Dermis blood vessel endothelial cell (primary cell): ENCODE data around the gene C3. TPM values are rescaled to one million over a fixed set of nuclear protein-coding genes. Genes with fewer than 3 reads are reported as not detected.
A peak's percentile ranks its signal among the peaks of the same experiment; 100 is the strongest.

Experiments used
- DNase-seq: peaks from one replicate; pipeline ENCODE4 v3.0.0; 2010
- total RNA-seq: library from RNA; depleted of rRNA; stranded (reverse); fragments of >200 nt; gene quantifications from 2 replicates; pipeline ENCODE4 v1.2.3, GENCODE V29; 2014

C3 gene
- total RNA-seq, 1 donor from 2014 or later, result 33.5 TPM

DNA sequence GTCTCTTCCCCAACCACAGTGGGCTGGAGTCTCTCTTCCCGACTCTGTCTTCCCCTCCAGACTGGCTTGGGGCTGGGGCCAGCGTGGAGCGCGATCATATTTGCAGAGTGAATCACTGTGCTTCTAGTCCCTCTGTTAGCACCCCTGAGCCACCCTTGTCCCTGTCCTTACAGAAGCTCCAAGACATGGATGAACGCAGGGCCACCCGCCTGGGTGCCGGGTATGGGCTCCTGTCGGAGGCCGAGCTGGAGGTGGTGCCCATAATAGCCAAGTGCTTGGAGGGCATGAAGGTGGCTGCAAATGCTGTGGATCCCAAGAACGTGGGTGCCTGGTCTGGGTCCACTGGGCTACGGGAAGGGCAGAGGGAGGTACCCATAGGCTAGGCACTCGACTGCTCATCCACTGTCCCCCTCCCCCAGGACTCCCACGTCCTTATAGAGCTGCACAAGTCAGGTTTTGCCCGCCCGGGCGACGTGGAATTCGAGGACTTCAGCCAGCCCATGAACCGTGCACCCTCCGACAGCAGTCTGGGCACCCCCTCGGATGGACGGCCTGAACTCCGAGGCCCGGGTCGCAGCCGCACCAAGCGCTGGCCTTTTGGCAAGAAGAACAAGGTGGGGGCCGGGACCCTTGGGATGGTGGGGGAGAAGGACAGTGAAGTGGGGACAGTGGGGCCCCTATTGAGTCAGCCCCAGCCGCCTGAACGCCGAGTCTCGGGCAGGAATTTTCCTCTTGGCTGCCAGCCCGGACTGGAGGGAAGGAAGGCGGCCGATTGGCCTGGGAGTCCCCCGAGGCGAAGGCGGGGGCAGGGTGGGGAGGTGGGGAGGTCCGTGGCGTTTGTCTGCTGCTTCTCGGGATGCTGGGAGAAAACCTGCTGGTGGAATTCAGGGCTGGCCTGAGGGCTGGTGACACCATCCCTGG lies 24.2 kb upstream of the C3 start:
- DNase-seq, result peak; percentile 78

DNA sequence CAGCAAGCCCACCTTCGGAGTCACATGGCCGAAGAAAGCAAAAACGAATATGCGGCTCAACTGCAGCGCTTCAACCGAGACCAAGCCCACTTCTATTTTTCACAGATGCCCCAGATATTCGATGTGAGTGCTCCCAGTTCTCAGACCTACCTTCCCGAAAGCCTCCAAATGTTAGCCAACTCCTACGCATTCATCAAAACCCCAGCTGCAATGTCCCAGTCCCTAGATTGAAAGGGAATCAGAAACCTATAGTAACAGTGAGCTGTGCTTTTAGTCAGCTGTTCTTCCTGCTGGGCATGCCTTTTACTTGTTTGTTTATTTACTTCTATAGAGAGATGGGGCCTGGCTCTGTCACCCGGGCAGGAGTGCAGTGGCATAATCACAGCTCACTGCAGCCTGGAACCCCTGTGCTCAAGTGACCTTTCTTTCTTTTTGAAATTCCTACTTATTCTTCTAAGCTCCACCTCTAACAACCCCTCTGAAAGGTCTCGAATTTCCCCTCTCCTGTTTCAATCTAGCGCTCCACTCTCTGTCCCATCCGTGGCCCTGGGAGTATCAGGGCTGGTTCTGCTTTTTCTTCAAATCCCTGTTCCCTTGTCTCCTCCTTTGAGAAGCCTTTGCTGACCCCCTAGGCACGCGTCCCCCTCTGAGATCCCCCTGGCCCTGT lies 23.4 kb upstream of the C3 start:
- DNase-seq, result no peak

DNA sequence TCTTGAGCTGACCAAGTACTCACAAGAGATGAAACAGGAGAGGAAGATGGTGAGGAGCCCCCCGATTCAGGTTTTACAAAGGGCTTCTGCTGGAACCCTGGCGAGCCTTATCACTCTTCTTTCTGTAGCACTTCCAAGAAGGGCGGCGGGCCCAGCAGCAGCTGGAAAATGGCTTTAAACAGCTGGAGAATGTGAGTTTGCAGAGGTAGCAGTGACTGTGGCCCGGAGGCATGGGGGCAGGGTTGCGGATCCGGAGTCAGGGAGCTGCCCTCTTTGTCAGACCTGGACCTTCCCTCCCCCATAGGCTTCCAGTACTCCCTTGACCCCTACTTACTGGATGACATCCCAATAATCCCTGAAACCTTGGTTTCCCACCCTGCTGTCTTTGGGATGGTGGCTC lies 22.6 kb upstream of the C3 start:
- no peak for DNase-seq

DNA sequence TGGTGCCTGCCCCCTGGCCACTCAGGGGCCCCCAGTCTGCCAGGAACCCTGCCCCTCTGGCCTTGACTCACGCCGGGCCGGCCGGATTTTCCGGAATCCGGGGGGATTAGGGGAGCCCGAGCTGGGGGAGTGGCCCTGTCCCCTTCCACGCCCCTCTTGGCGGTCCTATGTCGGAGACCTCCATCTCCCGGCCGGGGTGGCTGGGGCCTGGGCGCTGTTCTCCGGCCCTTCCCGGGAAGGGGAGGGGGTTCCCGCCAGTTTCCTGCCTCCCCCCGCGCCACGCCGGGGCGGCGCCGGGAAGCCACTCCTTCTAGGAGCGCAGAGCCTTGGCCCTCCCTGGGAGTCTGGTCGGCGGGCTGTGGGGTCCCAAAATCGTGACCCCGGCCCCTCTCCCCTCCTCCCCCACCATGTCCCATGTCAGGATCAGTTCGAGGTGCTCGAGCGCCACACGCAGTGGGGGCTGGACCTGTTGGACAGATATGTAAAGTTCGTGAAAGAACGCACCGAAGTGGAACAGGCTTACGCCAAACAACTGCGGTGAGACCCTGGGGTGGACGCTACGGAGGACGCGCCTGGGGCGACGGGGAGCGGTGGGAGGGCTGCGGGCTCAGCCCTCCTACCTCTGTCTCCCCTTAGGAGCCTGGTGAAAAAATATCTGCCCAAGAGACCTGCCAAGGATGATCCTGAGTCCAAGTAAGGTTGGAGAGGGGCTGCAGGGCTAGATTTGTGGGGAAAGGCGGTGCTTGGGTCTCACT lies 20.3 kb upstream of the C3 start:
- DNase-seq, result peak; percentile 49

DNA sequence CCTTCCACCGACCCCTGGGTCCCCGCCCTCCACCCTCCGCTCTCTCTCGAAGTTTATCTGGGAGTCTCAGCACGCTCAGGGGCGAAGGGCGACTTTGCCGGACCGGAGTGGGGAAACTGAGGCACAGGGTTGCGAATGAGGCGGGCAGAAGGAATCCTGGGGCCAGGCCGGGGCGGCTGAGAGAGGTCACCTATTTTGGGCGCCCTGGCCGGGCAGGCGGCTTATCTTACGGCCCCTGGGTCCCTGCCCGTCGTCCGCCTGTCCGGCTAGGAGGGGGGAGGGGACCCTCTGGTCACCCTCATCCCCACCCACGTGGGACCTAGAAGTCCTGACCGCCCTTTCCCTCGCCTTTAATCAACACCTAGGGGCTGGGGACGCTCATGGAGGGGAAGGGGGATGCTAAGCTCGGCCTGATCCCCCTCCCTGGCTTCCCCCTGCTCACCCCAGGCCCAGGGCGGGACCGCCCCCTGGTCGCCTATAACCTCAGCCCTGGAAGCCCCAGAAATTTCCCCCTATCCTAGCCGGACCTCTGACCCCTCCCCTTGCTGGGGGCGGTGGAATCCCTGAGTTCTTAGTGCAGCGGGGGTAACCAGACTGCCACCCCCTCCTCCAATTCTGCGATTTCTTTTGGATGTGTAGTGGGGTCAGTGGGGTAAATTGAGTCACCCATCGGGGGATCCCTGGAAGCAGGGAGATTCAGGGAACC lies 19.6 kb upstream of the C3 start:
- peak; percentile 40 for DNase-seq

DNA sequence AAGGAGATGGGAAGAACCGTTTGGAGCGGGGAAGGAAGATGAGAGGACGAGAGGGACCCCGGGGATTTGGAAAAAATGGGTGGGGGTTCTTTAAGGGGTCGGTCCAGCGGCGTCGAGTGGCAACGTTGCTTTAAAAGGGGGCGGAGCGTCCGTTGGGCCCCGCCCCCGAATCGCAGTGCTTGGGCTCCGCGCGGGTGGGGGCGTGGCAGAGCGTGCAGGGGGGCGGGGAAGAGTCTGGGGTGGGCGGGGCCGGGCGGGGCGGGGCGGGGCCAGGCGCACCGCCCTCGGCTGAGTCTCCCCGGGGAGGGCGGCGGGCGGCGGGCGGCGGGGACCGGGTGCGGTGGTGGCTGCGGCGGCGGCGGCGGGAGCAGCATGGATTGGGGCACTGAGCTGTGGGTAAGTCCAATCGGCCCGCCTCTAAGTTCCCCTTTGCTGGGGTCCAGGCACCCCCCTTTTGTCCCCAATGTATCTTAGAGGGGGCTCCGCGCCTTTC lies 19.0 kb upstream of the C3 start, which contains the start of gene TRIP10:
Gene TRIP10 (plus strand): TSS at position 291 of the 493 bp plus-strand sequence. CDS start 82 bp downstream, at position 373.
- peak; percentile 87 for DNase-seq

DNA sequence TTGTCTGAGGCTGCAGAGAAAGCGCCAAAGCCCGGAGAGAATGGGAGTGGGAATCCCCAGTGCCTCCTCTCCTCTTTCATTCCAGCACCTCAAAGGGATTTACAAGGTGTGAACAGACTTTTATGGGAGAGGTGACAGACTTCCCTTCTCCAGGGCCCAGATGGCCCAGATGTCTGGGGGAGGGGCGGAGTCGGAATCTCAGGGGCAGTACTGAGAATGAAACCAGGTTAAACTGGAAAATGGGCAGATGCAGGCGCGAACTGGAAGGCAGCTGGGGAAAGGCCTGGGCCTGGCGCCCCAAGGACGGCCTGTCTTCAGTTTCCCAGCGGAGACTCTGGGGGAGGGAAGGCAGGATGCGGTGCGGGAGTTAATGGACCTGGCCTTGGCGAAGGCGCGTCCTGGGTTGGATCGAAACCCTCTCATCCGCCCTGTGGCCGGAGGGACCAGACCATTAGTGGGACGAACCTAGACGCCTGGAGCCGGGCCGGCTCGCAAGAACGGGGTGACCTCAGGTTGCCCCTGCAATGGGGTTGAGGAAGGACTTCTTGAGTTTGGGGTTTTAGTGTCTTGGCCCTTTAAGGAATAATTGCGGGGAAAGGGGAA lies 18.4 kb upstream of the C3 start:
- peak; percentile 44 for DNase-seq

DNA sequence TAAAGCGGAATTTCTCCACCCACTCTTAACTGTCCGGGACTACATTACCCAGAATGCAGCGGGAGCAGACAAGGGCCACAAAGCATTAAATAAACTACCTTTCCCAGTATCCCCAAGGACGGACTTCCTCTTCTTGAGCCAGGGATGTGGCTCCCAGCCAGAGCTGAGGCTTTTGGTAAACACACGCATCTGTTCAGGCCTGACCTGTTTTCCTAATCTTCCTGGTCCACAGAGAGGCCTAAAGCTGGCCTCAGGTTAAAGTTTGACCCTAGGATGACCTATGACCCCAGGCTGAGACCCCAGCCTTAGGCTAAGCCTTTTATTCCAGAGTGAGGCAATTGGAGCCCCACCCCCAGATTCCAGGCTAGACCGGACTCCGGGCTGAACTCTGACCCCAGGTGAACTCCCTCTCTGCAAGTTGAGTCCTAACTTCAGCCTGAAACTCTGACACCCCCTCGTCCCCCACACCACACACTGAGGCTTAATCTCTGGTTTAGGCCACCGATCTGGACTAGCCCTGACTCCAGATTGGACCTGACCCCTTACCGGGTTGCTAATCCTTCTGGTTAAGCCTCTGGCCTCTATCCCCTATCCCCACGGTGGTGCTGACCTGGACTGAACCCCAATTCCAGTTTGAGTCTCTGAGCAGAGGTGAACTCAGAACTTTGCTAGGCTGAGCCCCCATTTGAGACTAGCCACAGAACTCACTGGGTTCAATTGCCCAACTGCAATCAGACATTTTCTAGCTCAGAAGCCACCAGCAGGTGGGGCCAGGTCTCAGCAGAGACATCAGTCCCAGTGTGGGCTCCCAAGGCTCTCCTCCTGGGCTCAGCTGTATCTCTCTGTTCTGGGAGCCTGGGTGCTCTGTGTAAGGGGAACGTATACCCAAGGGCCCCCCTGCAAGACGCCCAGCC lies 17.7 kb upstream of the C3 start:
- peak; percentile 87 for DNase-seq

DNA sequence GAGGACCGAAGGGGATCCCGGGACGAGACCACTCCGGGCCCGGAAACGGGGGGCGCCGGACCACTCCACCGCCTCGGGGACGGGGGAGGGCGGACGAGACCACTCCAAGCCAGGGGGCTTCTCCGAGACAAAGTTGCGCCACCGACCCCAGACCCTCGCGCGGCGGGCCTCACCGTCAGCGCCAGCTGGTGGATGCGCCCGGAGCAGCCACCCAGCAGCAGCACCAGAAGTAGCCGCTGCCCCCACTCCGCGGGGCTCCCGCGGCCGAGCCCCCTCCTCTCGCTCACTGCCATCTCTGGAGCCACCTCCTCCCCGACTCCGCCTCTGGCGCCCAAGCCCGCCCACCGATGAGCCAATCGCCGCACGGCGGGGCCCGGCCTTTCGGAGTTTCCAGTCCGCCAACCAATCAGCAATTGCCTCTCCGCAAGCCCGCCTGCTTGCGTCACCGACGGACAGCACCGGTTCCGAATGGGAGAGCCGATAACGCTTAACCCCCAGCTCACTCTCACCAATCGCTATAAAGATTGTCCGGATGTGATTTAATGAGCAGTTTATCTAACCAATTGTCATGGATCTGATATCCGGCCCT lies 16.9 kb upstream of the C3 start, which contains the start of gene GPR108:
Gene GPR108 (minus strand): TSS at position 297 of the 589 bp plus-strand sequence. CDS start 4 bp downstream, at position 293.
- DNase-seq, result peak; percentile 100

DNA sequence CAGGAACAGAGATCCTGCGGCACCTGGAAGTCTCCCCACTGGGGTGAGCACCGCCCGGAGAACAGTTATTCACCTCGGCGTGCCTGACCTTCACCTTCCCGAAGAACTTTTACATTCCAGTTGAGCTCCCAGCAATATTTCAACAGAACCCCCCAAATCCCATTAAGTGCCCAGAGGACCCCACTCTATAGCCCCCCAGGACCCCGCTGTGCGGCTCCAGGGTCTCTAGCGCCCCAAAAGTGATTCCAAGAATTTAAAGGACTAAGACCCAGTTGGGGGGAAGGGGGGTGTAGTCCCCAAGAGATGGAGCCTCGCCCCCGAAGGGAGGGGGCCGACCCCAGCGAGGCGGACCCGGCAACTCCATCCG lies 16.4 kb upstream of the C3 start:
- no peak for DNase-seq

DNA sequence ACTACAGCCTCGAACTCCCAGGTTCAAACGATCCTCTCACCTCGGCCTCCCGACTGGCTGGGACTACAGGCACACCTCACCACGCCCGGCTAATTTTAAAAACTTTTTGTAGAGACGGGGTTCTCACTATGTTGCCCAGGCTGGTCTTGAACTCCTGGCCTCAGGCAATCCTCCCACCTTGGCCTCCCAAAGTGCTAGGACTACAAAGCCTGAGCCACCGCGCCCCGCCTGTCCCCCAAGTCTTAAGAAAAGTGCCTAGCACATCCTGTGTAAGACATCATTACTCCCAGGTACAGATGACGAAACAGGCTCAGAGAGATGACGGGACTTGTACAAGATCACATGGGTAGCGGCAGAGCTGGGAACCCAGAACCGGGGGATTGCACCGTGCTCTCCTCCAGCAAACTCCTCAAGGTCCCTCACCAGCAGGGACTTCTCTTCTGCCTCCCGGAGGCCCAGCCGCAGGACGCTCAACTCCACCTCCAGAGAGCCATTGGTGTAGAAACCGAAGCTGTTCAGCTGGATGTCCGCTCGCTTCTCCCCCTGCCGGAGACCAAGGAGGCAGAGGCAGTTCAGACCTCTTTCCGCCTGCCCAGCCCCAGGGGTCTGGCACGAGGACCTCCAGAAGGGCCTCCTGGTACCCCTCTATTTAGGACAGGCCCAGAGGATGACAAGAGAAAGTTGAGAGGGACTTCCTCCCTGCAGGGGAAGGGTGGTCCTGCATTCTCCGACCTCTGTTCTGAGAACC lies 15.9 kb upstream of the C3 start:
- peak; percentile 91 for DNase-seq

DNA sequence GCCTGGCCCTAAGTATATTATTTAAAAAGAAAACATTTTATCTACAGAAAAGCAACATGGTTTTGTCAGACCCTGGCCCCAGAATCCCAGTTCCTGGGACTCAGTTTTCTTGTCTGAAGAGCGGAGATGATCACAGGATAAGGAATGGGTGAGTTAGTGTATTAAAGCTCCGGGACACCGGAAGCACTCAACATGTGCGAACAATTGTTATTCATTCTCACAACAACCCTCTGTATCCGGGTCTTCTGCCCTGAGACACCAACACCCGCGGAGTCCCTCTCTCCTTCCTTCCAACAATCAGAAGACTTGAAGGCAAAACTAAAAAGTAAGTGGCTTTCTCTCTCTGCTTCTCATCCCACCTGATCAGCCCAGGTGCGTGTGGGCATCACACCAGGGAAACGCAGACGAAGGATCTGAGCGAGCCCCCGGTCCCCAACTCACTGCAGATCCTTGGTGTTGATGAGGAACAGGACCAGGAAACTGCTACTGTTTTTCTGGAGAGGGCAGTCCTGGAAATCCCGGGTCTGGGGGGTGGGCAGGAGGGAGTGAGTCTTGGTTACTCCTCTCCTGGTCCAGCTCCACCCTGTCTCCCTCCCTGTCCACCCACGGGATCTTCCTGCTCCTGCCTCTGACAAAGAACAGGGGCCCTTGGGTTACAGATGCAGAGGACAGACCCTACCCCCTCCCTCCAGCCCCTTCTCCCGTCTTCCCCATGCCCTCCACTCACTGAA lies 14.9 kb upstream of the C3 start:
- DNase-seq, result peak; percentile 72

DNA sequence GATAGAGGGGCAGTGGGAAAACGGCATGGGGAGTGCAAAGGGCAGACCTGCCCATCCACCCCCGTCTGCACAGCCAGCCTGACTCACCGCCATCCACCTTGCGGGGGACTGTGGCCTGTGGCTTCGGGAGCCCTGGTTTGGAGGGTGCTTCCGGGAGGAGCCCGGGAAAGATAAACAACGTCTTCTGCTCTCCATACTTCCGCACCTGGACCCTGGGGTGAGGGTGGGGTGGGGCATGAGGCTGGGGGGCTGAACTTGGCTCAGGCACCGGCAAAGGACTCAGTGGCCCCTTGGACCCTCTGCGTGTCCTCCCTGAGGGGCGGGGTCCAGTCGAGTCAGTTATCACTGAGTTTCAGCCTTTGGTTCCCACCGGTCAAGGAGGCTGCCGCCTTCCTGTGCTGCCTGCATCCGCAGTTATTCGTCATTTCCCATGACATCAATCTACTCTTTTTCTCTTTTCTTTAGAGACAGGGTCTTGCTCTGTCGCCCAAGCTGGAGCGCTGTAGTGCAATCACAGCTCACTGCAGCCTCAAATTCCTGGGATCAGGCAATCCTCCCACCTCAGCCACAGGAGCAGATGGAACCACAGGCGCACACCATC lies 13.7 kb upstream of the C3 start:
- DNase-seq, result peak; percentile 82

DNA sequence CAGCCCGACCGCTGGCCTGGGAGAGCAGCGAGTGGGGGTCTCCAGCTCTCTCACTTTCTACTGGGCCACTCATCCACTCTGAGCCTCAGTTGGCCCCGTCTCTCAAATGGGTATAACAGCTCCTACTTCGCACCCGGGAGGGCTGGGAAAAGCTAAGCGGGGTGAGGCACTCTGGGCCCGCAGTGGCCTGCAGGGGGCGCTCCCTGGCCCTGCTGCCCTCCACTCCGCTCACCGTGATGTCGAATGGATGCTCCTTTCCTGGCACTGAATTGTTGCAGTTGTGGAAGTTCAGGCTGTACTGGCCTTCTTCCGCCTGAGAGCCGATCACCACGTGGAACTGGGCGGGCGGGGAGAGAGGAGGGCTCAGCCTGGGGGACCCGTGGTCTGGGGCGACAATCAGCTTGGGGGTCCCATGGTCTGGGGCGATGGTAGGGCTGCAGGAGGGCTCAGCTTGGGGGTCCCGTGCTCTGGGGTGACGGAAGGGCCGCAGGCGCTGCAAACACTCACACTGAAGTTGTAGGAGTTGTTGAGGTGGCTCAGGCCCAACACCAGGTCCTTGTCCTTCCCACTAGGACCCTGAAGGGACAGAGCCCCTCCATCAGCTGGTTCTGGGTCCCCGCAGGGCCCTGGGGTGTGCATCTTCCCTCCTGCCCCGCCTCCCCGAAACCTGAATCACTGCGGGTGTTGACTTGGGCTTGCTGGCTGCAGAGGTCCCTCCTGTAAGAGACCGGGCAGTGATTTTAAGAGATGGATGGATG lies 13.1 kb upstream of the C3 start:
- DNase-seq, result no peak

DNA sequence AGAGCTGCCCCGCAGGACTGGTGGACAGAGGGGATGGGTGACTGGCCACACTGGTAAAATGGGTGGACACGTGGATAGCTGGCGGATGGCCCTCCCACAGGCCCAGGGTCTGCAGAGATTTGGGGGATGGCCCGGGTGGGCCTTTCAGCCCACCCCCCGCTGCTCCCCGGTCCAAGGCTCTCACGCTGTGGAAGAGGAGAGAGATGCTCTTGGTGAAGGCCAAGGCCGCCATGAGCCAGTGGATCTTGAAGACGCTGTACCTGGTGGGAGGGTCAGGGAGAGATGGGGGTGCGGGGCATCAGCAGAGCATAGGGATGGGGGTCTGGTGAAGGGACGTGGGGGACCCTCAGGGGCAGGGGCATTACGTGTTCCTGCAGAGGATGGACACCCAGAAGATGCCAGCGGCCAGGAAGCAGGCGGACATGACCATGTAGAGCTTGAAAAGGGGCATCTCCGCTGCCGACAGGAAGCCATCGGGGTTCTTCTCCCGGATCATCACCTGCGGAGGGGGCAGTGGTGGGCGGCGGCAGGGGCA lies 12.4 kb upstream of the C3 start:
- no peak for DNase-seq

DNA sequence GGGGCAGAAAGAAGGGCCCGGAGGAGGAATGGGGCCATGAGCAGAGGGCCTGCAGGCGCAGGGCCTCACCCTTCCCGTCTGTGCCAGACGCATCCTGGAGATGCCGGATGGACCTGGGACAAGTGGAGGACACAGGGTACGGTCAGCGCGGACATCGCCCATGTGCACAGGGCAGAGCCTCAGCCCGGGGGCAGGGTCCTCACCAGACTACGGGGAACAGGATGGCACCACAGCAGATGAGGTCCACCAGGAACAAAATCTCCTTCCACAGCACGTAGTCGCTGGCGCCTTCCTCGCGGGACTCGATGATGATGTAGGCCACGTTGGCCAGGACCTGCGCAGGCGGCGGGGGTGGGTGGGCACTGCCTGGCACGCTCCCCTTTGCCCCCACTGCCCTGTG lies 11.4 kb upstream of the C3 start:
- DNase-seq, result no peak

DNA sequence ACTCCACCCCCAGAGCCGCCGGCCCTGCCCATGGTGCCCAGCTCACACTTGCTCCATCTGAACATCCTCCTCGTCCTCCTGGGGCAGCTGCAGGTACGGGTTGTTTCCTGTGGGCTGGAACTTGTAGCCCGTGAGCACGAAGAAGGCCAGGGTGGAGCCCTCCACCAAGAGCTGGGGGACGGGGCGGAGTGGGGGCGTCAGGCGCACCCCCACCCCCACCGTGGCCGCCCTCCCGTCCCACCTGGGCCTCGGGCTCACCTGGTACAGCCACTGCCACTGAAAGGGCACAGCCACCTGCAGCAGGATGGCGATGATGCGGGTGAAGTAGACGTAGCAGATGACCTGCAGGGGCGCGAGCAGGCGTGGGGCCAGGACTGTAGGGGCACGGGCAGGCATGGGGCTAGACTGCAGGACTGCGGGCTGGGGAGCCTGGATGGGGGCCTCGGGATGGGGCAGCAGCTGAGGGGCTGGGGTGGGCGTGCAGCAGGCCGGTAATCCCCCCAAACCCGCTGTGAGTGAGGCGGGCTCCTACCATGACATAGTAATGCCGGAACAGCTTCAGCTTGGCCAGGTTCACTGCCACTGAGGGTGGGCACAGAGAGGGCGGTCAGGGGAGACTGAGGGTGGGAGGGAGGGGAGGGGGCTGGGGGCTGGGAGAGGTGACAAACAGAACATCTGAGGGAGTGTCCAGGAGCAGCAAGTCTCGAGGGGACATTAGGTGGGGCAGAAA lies 10.7 kb upstream of the C3 start:
- DNase-seq, result no peak
